ENCODE data around the gene DLG4. TPM values are rescaled to one million over a fixed set of nuclear protein-coding genes. Genes with fewer than 3 reads are reported as not detected.

DLG4 gene
- total RNA-seq, 1 donor from 2014 or later: 34.9 TPM

- no peaks in the 10 kb centered on the region for H3K27me3 ChIP-seq
- no peaks in the 10 kb centered on the region for H3K36me3 ChIP-seq
- no peak for TF ChIP-seq CTCF (IDR thresholded peaks at IDR 0.05)
- peaks cover 22 to 35% of the 10 kb centered on the region in 2 donors for H3K4me1 ChIP-seq
- intact Hi-C loops (cut with DNase I): loop anchor here (10.0 kb wide), 1 partner anchor 618 kb away; the partner anchor contains the start of gene KDM6B
- peak overlapping the region; percentile 96 to 100 for H3K27ac ChIP-seq
- H3K9me3 ChIP-seq: no peaks in the 10 kb centered on the region
- DNase-seq (ENCODE audit: low spot score in 2 of 2): no peak
- H3K4me3 ChIP-seq: peak overlapping the region; percentile 58 to 76
These were observed 3.2 kb downstream of the DLG4 start for GRCh38 chr17:7216242-7217112.

GRCh38 chr17:7215652-7216180 lies 3.9 kb downstream of the DLG4 start:
- H3K4me3 ChIP-seq: peak overlapping the region in 1 of 2 donors; percentile 76
- H3K27ac ChIP-seq: peak overlapping the region; percentile 96 to 100
- intact Hi-C loops (cut with DNase I): loop anchor here (2.0 to 10.0 kb wide), 2 partner anchors 65 to 619 kb away; partner anchors contain the start of genes KDM6B and SLC2A4
- H3K27me3 ChIP-seq: no peaks in the 10 kb centered on the region
- H3K36me3 ChIP-seq: no peaks in the 10 kb centered on the region
- no peaks in the 10 kb centered on the region for H3K9me3 ChIP-seq
- no peak for TF ChIP-seq CTCF (IDR thresholded peaks at IDR 0.05)
- no peak for DNase-seq (ENCODE audit: low spot score in 2 of 2)
- H3K4me1 ChIP-seq: peaks cover 20 to 29% of the 10 kb centered on the region in 2 donors

- intact Hi-C loops (cut with DNase I): loop anchor here (2.0 to 10.0 kb wide), 2 partner anchors 66 to 620 kb away; partner anchors contain the start of genes KDM6B and SLC2A4
- no peak for DNase-seq (ENCODE audit: low spot score in 2 of 2)
- Histone ChIP-seq H3K4me3 (peak overlapping the region; percentile 62 to 72), H3K27me3 (no peaks in the 10 kb centered on the region), H3K36me3 (no peaks in the 10 kb centered on the region), H3K9me3 (no peaks in the 10 kb centered on the region), H3K4me1 (peaks cover 20 to 27% of the 10 kb centered on the region in 2 donors), H3K27ac (peak overlapping the region; percentile 96 to 100)
- TF ChIP-seq CTCF (IDR thresholded peaks at IDR 0.05): peak in 1 of 3 experiments; percentile 4
These were observed 4.4 kb downstream of the DLG4 start for GRCh38 chr17:7215136-7215638.

GRCh38 chr17:7214300-7215135 lies 5.1 kb downstream of the DLG4 start:
- no peaks in the 10 kb centered on the region for H3K27me3 ChIP-seq
- peak; percentile 96 to 99 for DNase-seq (ENCODE audit: low spot score in 2 of 2)
- no peaks in the 10 kb centered on the region for H3K36me3 ChIP-seq
- H3K27ac ChIP-seq: peak overlapping the region; percentile 96 to 100
- H3K4me3 ChIP-seq: peak overlapping the region; percentile 62 to 72
- intact Hi-C loops (cut with DNase I): loop anchor here (1.0 to 10.0 kb wide), 3 partner anchors 9 to 620 kb away; partner anchors contain the start of genes KDM6B and SLC2A4
- no peaks in the 10 kb centered on the region for H3K9me3 ChIP-seq
- H3K4me1 ChIP-seq: peaks cover 20 to 27% of the 10 kb centered on the region in 2 donors
- TF ChIP-seq CTCF (IDR thresholded peaks at IDR 0.05): peak; percentile 13 to 47 (median 41)

GRCh38 chr17:7213895-7214299 lies 5.7 kb downstream of the DLG4 start:
- Histone ChIP-seq H3K4me3 (peak overlapping the region; percentile 62 to 72), H3K36me3 (no peaks in the 10 kb centered on the region), H3K27me3 (no peaks in the 10 kb centered on the region), H3K27ac (peak overlapping the region; percentile 96 to 100), H3K9me3 (no peaks in the 10 kb centered on the region), H3K4me1 (peaks cover 20 to 22% of the 10 kb centered on the region in 2 donors)
- TF ChIP-seq CTCF (IDR thresholded peaks at IDR 0.05): peak in 2 of 3 experiments; percentile 8 to 31
- DNase-seq (ENCODE audit: low spot score in 2 of 2): peak in 1 of 2 donors; percentile 91
- intact Hi-C loops (cut with DNase I): loop anchor here (1.0 to 10.0 kb wide), 3 partner anchors 9 to 621 kb away; partner anchors contain the start of genes KDM6B and SLC2A4
